A673 (cell line): ENCODE data around the gene RALGAPB.

Source experiments
- CTCF ChIP-seq: fragments of 300-800, 200-600 bp; sonication (generic); conservative IDR thresholded peaks from 2 replicates; pipeline ENCODE4 v1.5.1; 2017; ENCODE audit warnings: low read depth, mild to moderate bottlenecking, antibody characterized with exemption, low read length, moderate library complexity, mixed read lengths
- EZH2 ChIP-seq: fragments of 200-600 bp; sonication (generic); IDR thresholded peaks from 2 replicates; pipeline ENCODE4 v1.6.1; 2017; ENCODE audit warnings: borderline replicate concordance, low read depth, mild to moderate bottlenecking, mixed read lengths, antibody characterized with exemption, low read length; ENCODE audit not compliant: poor library complexity, severe bottlenecking

- TF ChIP-seq CTCF: no peak
- no peak for TF ChIP-seq EZH2
These were observed 126.8 kb downstream of the RALGAPB start for GRCh38 chr20:38599410-38599882.
